Measurements from ENCODE around the gene LMBRD1.
"Not testable (repeated sequence)": the region's sequence is repeated elsewhere in the genome, so short reads cannot be mapped to it uniquely, and the experiment has no call there.

The LMBRD1 gene

DNA sequence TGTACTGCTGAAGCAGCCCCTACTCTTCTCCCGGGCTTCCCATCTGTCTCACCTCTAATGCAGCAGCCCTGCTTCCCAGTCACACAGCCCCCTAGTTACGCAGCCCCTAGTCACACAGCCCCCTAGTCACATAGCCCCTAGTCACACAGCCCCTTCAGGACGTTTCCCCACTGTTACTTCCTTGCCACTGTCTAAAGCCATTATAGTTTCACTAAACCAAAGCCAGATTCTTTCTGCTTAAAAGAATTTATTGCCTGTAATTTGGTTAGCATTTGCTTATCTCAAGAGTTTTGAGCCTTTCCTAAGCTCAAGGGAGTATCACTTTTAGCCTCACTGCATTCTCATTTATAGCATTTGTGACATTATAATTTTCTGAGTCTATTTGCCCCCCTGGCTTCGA is 127.9 kb downstream of the LMBRD1 start:
- Histone ChIP-seq H3K27ac (no peak overlapping the region), H3K27me3 (replicated peaks) (no peaks in the 10 kb centered on the region), H3K36me3 (replicated peaks) (no peaks in the 10 kb centered on the region), H3K4me3 (ENCODE audit: low read depth, low read length) (no peak overlapping the region)
- in situ Hi-C loops (cut with HindIII; ENCODE audit: low pct_ligation_motif_present, low sequenced_read_pairs): no loop called here
- no peak for TF ChIP-seq CTCF (IDR thresholded peaks at IDR 0.05; ENCODE audit: low read depth, low read length, missing control alignments)
- no peak for DNase-seq

GRCh38 chr6:69666779-69667178 is 130.0 kb downstream of the LMBRD1 start:
- H3K4me3 ChIP-seq (ENCODE audit: low read depth, low read length); DNase-seq; in situ Hi-C loops (cut with HindIII; ENCODE audit: low pct_ligation_motif_present, low sequenced_read_pairs); H3K27ac ChIP-seq; H3K36me3 ChIP-seq (replicated peaks); H3K27me3 ChIP-seq (replicated peaks): not testable (repeated sequence)

DNA sequence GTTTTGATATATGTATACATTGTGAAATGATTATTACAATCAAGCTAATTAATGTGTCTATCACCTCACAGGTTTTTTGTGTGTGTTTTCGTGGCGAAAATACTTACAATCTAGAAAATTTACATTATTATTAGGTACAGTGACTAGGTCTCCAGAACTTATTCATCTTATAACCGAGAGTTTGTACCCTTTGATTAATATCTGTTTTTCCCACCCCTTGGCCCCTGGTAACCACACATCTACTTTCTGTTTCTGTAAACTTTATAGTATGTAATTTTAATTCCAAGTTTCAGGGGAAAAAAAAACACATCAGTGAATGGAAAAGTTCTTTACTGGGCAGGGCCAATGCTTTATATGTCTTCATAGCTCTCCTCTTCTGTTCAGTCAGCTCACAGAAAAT is 131.4 kb downstream of the LMBRD1 start:
- Histone ChIP-seq H3K27ac (no peak overlapping the region), H3K36me3 (replicated peaks) (no peaks in the 10 kb centered on the region), H3K4me3 (ENCODE audit: low read depth, low read length) (no peak overlapping the region), H3K27me3 (replicated peaks) (no peaks in the 10 kb centered on the region)
- no peak for TF ChIP-seq CTCF (IDR thresholded peaks at IDR 0.05; ENCODE audit: low read depth, low read length, missing control alignments)
- DNase-seq: no peak
- in situ Hi-C loops (cut with HindIII; ENCODE audit: low pct_ligation_motif_present, low sequenced_read_pairs): no loop called here

DNA sequence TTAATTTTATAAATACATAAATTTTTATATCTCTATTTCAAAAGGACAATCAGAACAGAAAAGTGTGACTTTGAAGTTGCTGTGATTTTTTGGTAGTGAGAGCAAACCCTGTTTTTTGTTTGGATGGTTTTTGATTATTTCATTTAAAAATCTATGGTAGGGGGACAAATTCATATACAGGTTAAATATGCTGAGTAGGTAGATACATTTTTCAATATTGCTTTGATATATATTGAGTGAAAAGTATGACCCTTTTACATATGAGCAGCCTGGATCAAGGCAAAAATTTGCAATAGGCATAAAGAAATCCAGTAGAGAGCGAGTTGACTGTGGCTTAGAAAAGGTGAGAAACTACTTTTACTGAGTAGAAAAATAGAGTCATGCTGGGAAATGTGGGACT is 132.3 kb downstream of the LMBRD1 start:
- TF ChIP-seq CTCF (IDR thresholded peaks at IDR 0.05; ENCODE audit: low read depth, low read length, missing control alignments): no peak
- Histone ChIP-seq H3K36me3 (replicated peaks) (no peaks in the 10 kb centered on the region), H3K27ac (no peak overlapping the region), H3K27me3 (replicated peaks) (no peaks in the 10 kb centered on the region), H3K4me3 (ENCODE audit: low read depth, low read length) (no peak overlapping the region)
- in situ Hi-C loops (cut with HindIII; ENCODE audit: low pct_ligation_motif_present, low sequenced_read_pairs): no loop called here
- DNase-seq: no peak

DNA sequence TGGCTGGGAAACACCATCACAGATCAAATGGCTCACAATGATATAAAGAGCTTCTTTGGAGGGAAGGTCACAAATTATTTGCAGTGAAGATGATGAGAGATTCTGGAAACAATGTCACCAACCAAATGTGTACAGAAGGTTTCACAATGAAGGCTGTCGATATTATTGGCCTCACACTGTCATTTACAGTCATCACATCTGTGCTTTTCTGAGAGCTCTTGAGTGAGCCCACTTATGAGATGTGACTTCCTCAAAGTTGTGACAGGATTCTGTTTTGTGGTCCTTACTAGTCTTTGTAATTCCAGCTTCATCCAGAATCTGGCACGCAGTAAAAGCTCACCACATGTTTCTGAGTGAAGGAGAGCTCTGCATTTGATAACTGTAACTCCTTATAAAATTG is 133.6 kb downstream of the LMBRD1 start:
- Histone ChIP-seq H3K36me3 (replicated peaks) (no peaks in the 10 kb centered on the region), H3K27ac (no peak overlapping the region), H3K4me3 (ENCODE audit: low read depth, low read length) (no peak overlapping the region), H3K27me3 (replicated peaks) (no peaks in the 10 kb centered on the region)
- DNase-seq: no peak
- TF ChIP-seq CTCF (IDR thresholded peaks at IDR 0.05; ENCODE audit: low read depth, low read length, missing control alignments): no peak
- in situ Hi-C loops (cut with HindIII; ENCODE audit: low pct_ligation_motif_present, low sequenced_read_pairs): no loop called here

DNA sequence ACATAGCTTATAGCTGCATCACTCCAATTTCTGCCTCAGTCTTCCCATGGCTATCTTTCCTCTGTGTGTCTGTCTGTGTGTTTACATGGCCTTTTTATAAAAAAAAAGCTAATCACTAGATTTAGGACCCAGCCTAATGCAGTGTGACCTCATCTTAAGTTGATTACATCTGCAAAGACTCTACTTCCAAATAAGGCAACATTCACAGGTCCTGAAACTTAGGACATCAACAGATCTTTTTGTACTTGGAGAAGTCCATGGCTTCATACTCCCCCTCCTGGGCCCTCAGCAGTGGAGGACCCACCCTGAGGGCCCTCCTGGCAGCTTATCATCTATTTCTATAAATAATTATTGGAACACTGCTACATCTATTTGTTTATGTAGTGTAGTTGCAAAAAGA is 146.1 kb downstream of the LMBRD1 start:
- in situ Hi-C loops (cut with HindIII; ENCODE audit: low pct_ligation_motif_present, low sequenced_read_pairs): no loop called here
- no peak overlapping the region for H3K4me3 ChIP-seq (ENCODE audit: low read depth, low read length)
- H3K27ac ChIP-seq: no peak overlapping the region
- no peak for DNase-seq
- TF ChIP-seq CTCF (IDR thresholded peaks at IDR 0.05; ENCODE audit: low read depth, low read length, missing control alignments): no peak
- no peaks in the 10 kb centered on the region for H3K27me3 ChIP-seq (replicated peaks)
- H3K36me3 ChIP-seq (replicated peaks): no peaks in the 10 kb centered on the region
